ENCODE results near the gene FHIT.

DNA sequence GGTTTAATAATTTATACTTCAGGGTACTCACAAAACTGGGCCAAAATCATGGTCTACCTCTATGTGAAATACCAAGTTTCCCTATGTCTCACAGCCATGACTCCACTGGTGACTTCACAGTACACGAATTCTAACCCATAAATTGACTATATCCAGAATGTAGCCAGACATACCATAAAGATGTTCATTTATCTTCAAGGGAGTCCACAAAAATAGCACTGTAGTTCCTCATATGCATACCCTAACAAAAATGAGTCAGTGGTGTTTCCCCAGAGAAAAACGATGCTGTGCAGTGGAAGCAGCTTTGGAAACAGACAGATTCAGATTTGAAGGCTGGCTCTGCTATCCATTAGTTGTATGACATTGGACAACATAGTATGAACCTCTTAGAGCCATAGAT lies 438.8 kb downstream of the FHIT start:
- TF ChIP-seq, protein P1, sequence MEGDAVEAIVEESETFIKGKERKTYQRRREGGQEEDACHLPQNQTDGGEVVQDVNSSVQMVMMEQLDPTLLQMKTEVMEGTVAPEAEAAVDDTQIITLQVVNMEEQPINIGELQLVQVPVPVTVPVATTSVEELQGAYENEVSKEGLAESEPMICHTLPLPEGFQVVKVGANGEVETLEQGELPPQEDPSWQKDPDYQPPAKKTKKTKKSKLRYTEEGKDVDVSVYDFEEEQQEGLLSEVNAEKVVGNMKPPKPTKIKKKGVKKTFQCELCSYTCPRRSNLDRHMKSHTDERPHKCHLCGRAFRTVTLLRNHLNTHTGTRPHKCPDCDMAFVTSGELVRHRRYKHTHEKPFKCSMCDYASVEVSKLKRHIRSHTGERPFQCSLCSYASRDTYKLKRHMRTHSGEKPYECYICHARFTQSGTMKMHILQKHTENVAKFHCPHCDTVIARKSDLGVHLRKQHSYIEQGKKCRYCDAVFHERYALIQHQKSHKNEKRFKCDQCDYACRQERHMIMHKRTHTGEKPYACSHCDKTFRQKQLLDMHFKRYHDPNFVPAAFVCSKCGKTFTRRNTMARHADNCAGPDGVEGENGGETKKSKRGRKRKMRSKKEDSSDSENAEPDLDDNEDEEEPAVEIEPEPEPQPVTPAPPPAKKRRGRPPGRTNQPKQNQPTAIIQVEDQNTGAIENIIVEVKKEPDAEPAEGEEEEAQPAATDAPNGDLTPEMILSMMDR (IDR thresholded peaks at IDR 0.05) = no peak
- no peak for TF ChIP-seq POLR2A (IDR thresholded peaks at IDR 0.05)
